ENCODE data around the gene FXYD6.

Gene FXYD6

GRCh38 chr11:117884994-117885393, 8.5 kb upstream of the FXYD6 start:
- DNase-seq: no peak

GRCh38 chr11:117883063-117883462, 6.6 kb upstream of the FXYD6 start:
- DNase-seq: no peak

GRCh38 chr11:117882311-117882905, 6.0 kb upstream of the FXYD6 start:
- DNase-seq: no peak

- no peak for DNase-seq
Observed at GRCh38 chr11:117881217-117881616, 4.8 kb upstream of the FXYD6 start.

GRCh38 chr11:117879516-117880480, 3.3 kb upstream of the FXYD6 start:
- no peak for DNase-seq

- DNase-seq: no peak
Observed at GRCh38 chr11:117878939-117879475, 2.5 kb upstream of the FXYD6 start.

- DNase-seq: no peak
Observed at GRCh38 chr11:117878314-117878938, 2.0 kb upstream of the FXYD6 start.

- DNase-seq: no peak
Observed at GRCh38 chr11:117877120-117877784, 794 bp upstream of the FXYD6 start.

- DNase-seq: peak; percentile 13
Observed at GRCh38 chr11:117876059-117876340, 458 bp downstream of the FXYD6 start.

GRCh38 chr11:117875382-117876058, 938 bp downstream of the FXYD6 start:
- DNase-seq: peak; percentile 59

GRCh38 chr11:117874910-117875381, 1.5 kb downstream of the FXYD6 start:
- DNase-seq: no peak

- no peak for DNase-seq
Observed at GRCh38 chr11:117874253-117874909, 2.1 kb downstream of the FXYD6 start.

GRCh38 chr11:117873828-117874125, 2.7 kb downstream of the FXYD6 start:
- no peak for DNase-seq

- no peak for DNase-seq
Observed at GRCh38 chr11:117872975-117873827, 3.3 kb downstream of the FXYD6 start.

GRCh38 chr11:117872420-117872961, 4.0 kb downstream of the FXYD6 start:
- no peak for DNase-seq

GRCh38 chr11:117871784-117872183, 4.7 kb downstream of the FXYD6 start:
- no peak for DNase-seq

- DNase-seq: no peak
Observed at GRCh38 chr11:117871160-117871559, 5.3 kb downstream of the FXYD6 start.

GRCh38 chr11:117870103-117870952, 6.1 kb downstream of the FXYD6 start:
- DNase-seq: no peak

- no peak for DNase-seq
Observed at GRCh38 chr11:117869604-117870003, 6.9 kb downstream of the FXYD6 start.

Data from CD4-positive, alpha-beta T cell treated with Interleukin-17A for 4 hours (primary cell).